IPS-15b (cell line): ENCODE results near the gene SPEN.

Source experiments
- H3K27me3 ChIP-seq: one replicate; pipeline ENCODE4 v1.6.1; 2013; ENCODE audit warnings: low read length; ENCODE audit not compliant: control insufficient read depth, insufficient read depth
- H3K36me3 ChIP-seq: one replicate; pipeline ENCODE4 v1.6.1; 2013; ENCODE audit warnings: low read length; ENCODE audit not compliant: control insufficient read depth, insufficient read depth
- H3K4me1 ChIP-seq: one replicate; pipeline ENCODE4 v1.6.1; 2013; ENCODE audit warnings: mild to moderate bottlenecking, low read length; ENCODE audit not compliant: control insufficient read depth, insufficient read depth
- H3K4me3 ChIP-seq: one replicate; pipeline ENCODE4 v1.5.1; 2013; ENCODE audit warnings: low read depth, low read length
- H3K9ac ChIP-seq: one replicate; pipeline ENCODE4 v1.6.1; 2013; ENCODE audit warnings: low read depth, mild to moderate bottlenecking, low read length
- H3K9me3 ChIP-seq: one replicate; pipeline ENCODE4 v1.6.1; 2013; ENCODE audit warnings: mild to moderate bottlenecking, low read length; ENCODE audit not compliant: control insufficient read depth, insufficient read depth

Gene SPEN

DNA sequence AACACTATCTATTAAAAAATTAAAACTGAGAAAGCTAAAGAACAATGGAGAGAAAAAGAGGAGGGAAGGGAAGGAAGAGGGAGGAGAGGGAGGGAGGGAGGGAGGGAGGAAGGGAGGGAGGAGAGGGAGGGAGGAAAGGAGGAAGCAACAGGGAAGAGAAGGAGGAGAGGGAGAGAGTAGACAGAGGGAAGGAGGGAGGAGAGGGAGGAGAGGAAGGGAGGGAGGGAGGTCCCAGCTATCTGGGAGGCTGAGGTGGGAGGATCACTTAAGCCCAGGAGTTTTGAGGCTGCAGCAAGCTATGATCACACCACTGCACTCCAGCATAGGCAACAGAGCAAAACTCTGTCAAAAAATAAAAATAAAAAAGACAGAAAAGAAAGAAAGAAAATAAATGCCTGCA is 111.9 kb downstream of the SPEN start:
- Histone ChIP-seq H3K9ac (no peak overlapping the region), H3K36me3 (no peaks in the 10 kb centered on the region), H3K9me3 (no peaks in the 10 kb centered on the region), H3K27me3 (peaks cover 8% of the 10 kb centered on the region), H3K4me1 (peaks cover 7% of the 10 kb centered on the region), H3K4me3 (no peak overlapping the region)

DNA sequence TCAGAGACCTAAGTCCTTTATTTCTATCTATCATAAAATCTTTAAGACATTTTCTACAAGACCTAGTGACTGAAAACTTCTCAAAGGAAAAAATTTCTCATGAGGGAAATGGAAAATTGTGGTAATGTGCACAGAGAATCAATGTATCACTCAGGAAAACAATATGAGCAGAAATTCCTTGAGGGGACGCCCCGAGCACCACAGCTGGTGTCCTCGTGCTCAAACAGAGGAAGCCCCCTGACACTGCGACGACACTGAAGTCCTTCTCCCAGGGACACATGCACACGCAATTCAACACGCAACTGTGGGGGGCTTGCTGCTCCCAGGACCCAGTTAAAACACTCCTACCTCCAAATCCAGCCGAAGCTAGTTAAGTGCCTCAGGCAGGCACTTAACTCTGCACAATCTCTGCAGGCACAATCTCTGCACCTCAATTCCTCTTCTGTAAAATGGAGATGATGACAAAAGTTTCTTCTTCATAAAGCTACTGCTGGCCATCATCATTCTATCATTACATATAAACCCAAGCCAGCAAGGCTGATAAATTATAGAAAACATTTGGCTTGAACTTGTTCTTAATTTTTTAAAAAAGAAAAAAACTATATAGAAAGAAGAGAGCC is 112.4 kb downstream of the SPEN start:
- H3K4me3 ChIP-seq = no peak overlapping the region
- H3K36me3 ChIP-seq = no peaks in the 10 kb centered on the region
- H3K9me3 ChIP-seq = no peaks in the 10 kb centered on the region
- peaks cover 8% of the 10 kb centered on the region for H3K27me3 ChIP-seq
- peaks cover 7% of the 10 kb centered on the region for H3K4me1 ChIP-seq
- H3K9ac ChIP-seq = no peak overlapping the region

DNA sequence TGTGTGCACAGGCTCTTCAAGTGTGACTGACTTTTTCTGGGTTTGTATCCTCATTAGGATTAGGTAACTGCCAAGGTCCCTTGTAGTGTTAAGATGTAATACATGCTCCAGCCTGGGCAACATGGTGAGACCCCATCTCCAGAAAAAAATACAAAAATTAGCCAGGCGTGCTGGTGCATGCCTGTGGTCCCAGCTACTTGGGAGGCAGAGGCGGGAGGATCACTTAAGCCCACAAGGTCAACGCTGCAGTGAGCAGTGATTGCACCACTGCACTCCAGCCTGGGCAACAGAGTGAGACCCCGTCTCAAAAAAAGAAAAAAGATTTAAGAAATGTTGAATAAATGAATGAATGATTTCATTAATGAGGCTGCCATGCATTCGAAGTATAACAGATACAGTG is 113.3 kb downstream of the SPEN start:
- Histone ChIP-seq H3K36me3 (no peaks in the 10 kb centered on the region), H3K9me3 (no peaks in the 10 kb centered on the region), H3K27me3 (peaks cover 8% of the 10 kb centered on the region), H3K9ac (no peak overlapping the region), H3K4me1 (peaks cover 7% of the 10 kb centered on the region), H3K4me3 (no peak overlapping the region)

DNA sequence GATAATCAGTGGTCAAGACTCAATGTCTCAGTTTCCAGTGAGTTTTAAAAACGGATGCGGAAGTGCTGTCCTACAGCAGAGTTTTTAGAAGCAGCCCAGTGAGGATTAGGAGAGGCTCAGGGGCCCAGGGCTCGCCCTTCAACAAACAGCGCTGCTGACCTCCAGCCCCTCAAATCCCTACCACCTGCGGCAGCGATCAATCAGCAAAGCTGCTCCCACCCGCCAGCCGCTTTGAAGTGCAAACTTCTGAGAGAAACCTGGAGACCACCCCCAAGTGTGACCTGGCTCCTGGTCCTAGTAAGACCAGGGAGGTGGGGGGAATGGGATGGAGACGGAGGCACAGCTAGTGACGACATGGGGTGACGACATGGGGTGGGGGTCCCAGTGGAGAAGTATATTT is 114.0 kb downstream of the SPEN start:
- Histone ChIP-seq H3K27me3 (peaks cover 8% of the 10 kb centered on the region), H3K4me3 (no peak overlapping the region), H3K9ac (no peak overlapping the region), H3K9me3 (no peaks in the 10 kb centered on the region), H3K36me3 (no peaks in the 10 kb centered on the region), H3K4me1 (peaks cover 7% of the 10 kb centered on the region)

DNA sequence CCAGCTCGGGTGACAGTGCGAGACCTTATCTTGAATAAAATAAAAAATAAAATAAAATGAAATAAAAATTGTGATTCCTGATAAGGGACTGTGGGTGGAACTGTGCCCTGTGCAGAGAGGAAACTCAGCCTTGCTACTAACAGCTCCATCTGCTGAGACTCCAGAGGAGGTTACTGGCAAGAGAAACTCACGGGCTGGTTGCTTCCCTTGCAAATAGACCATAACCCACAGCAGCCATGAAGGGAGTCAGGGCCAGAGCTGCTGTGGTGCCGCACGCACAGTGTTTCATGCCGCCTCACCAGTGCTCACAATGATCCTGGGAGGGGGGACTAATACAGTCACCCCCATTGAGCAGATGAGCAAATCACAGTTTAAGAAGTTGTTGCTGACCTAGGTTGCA is 114.7 kb downstream of the SPEN start:
- Histone ChIP-seq H3K27me3 (peaks cover 8% of the 10 kb centered on the region), H3K36me3 (no peaks in the 10 kb centered on the region), H3K4me3 (no peak overlapping the region), H3K9me3 (no peaks in the 10 kb centered on the region), H3K9ac (no peak overlapping the region), H3K4me1 (peaks cover 7% of the 10 kb centered on the region)

DNA sequence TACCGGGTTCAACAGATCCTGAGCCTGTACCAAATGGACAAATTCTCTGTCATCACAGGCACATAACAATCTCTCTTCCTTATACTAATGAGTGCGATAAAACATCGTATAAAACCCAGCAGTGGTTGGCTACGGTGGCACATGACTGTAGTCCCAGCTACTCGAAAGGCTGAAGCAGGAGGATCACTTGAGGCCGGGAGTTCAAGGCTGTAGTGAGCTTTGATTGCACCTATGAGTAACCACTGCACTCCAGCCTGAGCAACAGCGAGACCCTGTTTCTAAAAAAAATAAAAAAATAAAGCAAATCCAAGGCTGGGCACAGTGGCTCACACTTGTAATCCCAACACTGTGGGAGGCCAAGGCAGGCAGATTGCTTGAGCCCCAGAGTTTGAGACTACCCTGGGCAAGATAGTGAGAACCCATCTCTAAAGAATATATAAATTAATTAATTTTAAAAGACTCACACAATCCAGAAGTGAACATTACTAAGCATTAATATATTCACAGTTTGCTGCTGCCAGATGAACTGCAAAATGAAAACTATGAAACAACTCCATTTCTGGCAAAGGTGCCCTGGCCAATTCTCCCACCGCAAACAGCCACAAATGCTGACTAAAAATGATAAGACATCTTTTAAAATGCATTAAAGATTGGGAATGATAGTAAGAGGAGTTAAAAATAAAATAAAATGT is 115.3 kb downstream of the SPEN start:
- Histone ChIP-seq H3K9me3 (no peaks in the 10 kb centered on the region), H3K4me3 (no peak overlapping the region), H3K4me1 (peaks cover 7% of the 10 kb centered on the region), H3K27me3 (peaks cover 8% of the 10 kb centered on the region), H3K36me3 (no peaks in the 10 kb centered on the region), H3K9ac (no peak overlapping the region)

DNA sequence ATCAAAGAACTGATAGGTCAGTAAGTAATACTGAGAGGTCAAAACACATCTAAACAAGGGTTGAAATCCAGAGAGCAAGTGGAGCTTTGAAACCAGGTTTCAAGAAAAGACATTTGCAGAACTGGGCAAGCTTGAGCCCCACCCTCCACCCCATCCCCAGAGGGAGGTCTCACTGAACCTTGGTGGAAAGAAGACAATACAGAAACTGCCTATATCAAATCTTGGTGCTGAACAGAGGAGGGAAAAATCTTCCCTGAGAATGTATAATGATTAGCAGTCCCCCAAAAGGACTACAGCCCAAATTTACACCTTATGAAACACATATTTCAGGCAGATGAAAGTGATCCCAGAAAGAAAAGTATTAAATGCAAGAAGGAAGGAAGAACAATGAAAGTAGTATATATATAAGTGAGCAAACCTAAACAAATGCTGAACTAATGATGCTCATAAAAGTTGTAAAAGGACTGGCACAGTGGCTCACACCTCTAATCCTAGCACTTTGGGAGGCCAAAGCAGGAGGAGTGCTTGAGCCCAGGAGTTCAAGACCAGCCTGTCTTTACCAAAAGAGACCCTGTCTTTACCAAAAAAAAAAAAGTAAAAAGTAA is 116.0 kb downstream of the SPEN start:
- Histone ChIP-seq H3K9me3 (no peaks in the 10 kb centered on the region), H3K36me3 (no peaks in the 10 kb centered on the region), H3K4me3 (no peak overlapping the region), H3K27me3 (peaks cover 8% of the 10 kb centered on the region), H3K4me1 (peaks cover 4% of the 10 kb centered on the region), H3K9ac (no peak overlapping the region)

DNA sequence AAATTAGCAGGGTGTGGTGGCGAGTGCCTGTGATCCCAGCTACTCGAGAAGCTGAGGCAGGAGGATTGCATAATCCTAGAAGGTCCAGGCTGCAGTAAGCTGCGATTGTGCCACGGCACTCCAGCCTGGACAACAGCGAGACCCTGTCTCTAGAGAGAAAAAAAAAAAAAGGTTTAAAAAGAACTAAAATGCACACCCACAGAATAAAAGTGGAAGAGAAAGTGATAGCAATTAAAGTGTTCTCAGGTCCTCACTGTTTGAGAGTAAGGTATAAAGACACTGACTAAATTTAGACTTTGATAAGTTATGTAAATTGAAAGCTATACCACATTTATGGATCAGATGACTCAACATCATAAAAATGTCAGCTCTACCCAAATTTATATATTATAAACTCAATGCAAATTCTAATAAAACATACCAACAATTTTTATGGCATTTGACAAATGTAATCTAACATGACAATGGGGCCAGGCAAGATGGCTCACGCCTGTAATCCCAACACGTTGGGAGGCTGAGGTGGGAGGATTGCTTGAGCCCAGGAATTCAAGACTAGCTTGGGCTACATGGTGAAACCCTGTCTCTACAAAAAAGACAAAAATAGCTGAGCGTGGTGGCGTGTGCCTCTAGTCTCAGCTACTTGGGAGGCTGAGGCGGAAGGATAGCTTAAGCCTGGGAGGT is 116.6 kb downstream of the SPEN start:
- no peak overlapping the region for H3K9ac ChIP-seq
- peaks cover 4% of the 10 kb centered on the region for H3K4me1 ChIP-seq
- no peak overlapping the region for H3K4me3 ChIP-seq
- peaks cover 8% of the 10 kb centered on the region for H3K27me3 ChIP-seq
- H3K36me3 ChIP-seq = no peaks in the 10 kb centered on the region
- no peaks in the 10 kb centered on the region for H3K9me3 ChIP-seq

DNA sequence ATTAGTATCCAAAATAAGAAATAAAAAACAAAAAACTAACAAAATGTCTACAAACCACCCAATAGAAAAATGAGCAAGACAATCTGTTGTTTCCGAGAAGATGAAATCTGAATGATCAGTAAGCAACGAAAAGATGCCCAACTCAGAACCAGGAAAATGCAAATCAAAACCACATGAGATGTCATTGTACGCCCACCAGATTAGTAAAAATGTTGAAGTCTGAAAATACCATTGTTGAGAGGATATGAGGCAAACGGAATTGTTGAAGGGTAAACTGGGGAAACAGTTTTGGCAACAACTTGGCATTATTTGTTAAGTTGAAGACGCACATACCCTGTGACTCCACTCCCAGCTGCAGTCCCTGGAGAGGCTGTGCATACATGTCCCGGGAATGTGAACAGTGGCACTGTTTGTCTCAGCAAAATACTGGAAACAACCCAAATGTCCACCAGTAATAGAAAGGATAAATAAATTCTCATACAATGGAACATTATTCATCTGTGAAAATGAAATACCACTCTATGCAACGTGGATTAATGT is 117.8 kb downstream of the SPEN start:
- Histone ChIP-seq H3K9ac (no peak overlapping the region), H3K36me3 (peaks cover 4% of the 10 kb centered on the region), H3K9me3 (no peaks in the 10 kb centered on the region), H3K4me3 (no peak overlapping the region), H3K4me1 (peaks cover 4% of the 10 kb centered on the region), H3K27me3 (peaks cover 4% of the 10 kb centered on the region)

DNA sequence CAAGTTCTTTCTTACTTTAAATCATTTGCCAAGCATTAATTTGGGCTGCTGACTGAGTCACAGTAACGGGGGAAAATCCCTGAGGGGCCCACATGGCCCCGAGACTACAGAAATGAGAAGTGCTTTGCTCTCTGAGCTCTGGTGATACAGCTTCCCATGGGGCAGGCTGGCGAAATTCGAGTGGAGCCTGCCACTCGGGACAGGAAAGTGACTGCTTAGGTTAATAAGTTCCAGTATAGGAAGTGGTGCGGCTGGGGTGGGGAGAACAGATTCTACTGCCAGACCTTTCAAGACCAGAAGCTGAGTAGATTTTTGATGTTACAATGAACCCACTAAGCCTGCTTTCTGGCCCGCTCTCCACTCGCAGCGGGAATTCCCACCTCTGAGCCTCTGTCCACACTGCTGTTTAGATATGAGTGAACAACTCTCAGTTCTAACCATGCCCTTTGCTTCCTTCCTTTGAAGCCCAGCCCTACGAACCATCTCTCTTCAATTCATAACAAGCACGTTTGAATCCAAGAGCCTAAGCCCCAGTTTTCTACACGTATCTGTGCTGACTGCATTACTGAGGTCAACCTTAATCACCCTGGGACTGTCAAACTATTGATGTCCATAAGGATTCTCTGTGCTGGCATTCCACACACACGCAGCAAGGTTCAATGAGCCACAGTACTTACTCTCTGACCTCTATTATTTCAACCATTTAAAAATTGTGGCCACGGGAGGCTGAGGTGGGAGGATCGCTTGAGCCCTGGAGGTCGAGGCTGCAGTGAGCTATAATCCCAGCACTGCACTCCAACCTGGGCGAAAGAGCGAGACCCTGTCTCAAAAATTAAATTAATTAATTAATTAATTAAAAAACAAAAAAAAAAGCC is 118.8 kb downstream of the SPEN start:
- Histone ChIP-seq H3K4me1 (peaks cover 1% of the 10 kb centered on the region), H3K27me3 (no peaks in the 10 kb centered on the region), H3K9me3 (no peaks in the 10 kb centered on the region), H3K4me3 (no peak overlapping the region), H3K9ac (no peak overlapping the region), H3K36me3 (peaks cover 4% of the 10 kb centered on the region)

DNA sequence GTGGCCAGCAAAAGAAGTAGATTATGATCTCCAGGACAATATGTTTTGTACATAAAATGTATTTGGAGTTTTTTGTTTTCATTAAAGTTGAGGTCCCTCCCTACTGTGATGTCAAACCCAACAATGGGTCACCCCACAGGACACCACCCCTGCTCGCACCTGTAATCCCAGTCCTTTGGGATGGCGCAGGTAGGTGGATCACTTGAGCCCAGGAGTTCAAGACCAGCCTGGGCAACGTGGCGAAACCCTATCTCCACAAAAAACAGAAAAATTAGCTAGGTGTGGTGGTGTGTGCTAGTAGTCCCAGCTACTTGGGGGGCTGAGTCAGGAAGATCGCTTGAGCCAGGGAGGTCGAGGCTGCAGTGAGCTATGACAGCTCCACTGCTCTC is 119.4 kb downstream of the SPEN start:
- H3K4me3 ChIP-seq = no peak overlapping the region
- no peaks in the 10 kb centered on the region for H3K9me3 ChIP-seq
- peaks cover 4% of the 10 kb centered on the region for H3K36me3 ChIP-seq
- no peaks in the 10 kb centered on the region for H3K4me1 ChIP-seq
- no peak overlapping the region for H3K9ac ChIP-seq
- H3K27me3 ChIP-seq = no peaks in the 10 kb centered on the region
